Measurements from ENCODE around the gene BDP1. TPM values are rescaled to one million over a fixed set of nuclear protein-coding genes. Genes with fewer than 3 reads are reported as not detected.
"Not testable (repeated sequence)": the region's sequence is repeated elsewhere in the genome, so short reads cannot be mapped to it uniquely, and the experiment has no call there.

BDP1 gene
- total RNA-seq, 1 donor from 2014 or later: 13.8 TPM

GRCh38 chr5:71551582-71551981 is 96.1 kb downstream of the BDP1 start:
- ATAC-seq; DNase-seq (ENCODE audit: missing footprints); intact Hi-C loops (cut with DNase I): not testable (repeated sequence)

DNA sequence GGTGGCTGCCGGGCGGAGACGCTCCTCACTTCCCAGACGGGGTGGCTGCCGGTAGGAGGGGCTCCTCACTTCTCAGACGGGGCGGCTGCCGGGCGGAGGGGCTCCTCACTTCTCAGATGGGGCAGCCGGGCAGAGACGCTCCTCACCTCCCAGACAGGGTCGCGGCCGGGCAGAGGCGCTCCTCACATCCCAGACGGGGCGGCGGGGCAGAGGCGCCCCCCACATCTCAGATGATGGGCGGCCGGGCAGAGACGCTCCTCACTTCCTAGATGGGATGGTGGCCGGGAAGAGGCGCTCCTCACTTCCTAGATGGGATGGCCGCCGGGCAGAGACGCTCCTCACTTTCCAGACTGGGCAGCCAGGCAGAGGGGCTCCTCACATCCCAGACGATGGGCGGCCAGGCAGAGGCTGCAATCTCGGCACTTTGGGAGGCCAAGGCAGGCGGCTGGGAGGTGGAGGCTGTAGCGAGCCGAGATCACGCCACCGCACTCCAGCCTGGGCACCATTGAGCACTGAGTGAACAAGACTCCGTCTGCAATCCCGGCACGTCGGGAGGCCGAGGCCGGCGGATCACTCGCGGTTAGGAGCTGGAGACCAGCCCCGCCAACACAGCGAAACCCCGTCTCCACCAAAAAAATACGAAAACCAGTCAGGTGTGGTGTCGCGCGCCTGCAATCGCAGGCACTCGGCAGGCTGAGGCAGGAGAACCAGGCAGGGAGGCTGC is 96.7 kb downstream of the BDP1 start:
- intact Hi-C loops (cut with DNase I); ATAC-seq; DNase-seq (ENCODE audit: missing footprints): not testable (repeated sequence)

GRCh38 chr5:71563161-71563560 is 107.7 kb downstream of the BDP1 start:
- DNase-seq (ENCODE audit: missing footprints): no peak
- ATAC-seq: no peak
- intact Hi-C loops (cut with DNase I): no loop called here

GRCh38 chr5:71564895-71565294 is 109.4 kb downstream of the BDP1 start:
- intact Hi-C loops (cut with DNase I): no loop called here
- ATAC-seq (no peak), DNase-seq (ENCODE audit: missing footprints) (no peak)

- intact Hi-C loops (cut with DNase I): no loop called here
- ATAC-seq (no peak), DNase-seq (ENCODE audit: missing footprints) (no peak)
Measured at GRCh38 chr5:71569748-71570509, 114.5 kb downstream of the BDP1 start.

DNA sequence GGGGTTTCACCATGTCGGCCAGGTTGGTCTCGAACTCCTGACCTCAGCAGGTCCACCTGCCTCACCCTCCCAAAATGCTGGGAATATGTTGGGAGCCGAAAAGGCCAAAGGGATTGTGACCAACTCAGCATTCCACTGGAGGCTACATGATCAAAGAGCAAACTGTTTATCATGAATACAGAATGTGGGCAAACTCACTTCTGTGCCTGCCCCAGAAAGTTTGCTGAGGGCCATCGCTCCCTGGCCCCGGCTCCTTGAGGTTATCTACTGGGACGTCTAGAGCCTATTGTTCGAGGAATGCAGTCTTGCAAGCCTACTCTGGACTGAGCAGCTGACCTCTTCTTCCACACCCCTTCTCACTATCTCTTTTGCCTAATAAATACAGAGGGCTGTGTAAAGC is 116.4 kb downstream of the BDP1 start:
- intact Hi-C loops (cut with DNase I): loop anchor here (2.0 kb wide), 1 partner anchor 187 kb away; no protein-coding TSS in a partner anchor
- DNase-seq (ENCODE audit: missing footprints); ATAC-seq: not testable (repeated sequence)

DNA sequence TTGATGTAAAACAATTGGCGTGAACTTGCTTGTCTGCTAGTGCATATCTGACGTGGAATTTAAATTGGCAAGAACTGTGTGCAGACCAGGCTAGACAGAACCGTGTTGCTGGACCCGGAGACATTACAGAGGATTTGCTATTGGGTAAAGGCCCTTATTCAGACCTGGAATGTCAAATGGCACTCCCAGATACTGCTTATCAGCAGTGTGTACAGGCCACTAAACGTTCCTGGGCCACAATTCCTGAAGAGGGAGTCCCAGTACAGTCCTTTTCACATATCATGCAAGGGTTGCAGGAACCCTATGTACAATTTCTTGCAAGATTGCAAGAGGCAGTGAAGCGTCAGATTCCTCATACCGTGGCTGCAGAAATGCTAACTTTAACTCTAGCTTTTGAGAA is 118.1 kb downstream of the BDP1 start:
- intact Hi-C loops (cut with DNase I): loop anchor here (2.0 kb wide), 1 partner anchor 185 kb away; no protein-coding TSS in a partner anchor
- DNase-seq (ENCODE audit: missing footprints) (no peak), ATAC-seq (peak; percentile 64)

GRCh38 chr5:71575588-71575987 is 120.1 kb downstream of the BDP1 start:
- ATAC-seq; intact Hi-C loops (cut with DNase I); DNase-seq (ENCODE audit: missing footprints): not testable (repeated sequence)

- no peak for DNase-seq (ENCODE audit: missing footprints)
- ATAC-seq: no peak
- intact Hi-C loops (cut with DNase I): no loop called here
Measured at GRCh38 chr5:71576241-71576640, 120.8 kb downstream of the BDP1 start.

- DNase-seq (ENCODE audit: missing footprints); ATAC-seq; intact Hi-C loops (cut with DNase I): not testable (repeated sequence)
Measured at GRCh38 chr5:71577839-71578238, 122.4 kb downstream of the BDP1 start.

DNA sequence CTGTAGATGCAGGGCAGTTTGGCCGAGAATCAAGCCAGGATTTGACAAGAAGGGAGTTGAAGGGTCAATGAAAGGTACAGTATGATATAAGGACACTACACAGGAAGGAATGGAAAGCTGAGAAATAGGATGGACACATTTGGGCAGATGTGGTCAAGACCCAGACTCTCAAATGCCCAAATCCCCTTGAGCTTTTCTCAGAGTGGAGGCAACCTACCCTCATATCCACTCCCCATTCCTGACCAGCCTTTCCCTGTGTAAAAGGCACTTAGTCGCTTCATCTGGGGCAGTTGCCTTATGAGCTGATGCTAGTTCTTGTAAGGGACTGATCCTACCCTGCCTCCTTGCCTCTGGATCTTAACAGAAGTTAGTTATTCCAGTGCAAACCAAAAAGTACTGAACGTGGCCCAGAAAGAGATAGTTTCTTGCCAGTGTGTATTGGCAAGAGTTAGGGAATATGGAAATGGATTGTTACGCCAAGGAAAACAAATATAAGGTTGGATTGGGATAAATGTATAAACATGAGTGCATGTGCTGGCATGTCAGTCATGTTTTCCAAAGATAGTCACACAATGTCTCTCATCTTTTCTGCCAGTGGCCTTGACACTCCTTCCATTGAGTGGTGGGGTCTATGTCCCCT is 127.6 kb downstream of the BDP1 start:
- no peak for DNase-seq (ENCODE audit: missing footprints)
- no peak for ATAC-seq
- intact Hi-C loops (cut with DNase I): no loop called here

- ATAC-seq: no peak
- no peak for DNase-seq (ENCODE audit: missing footprints)
- intact Hi-C loops (cut with DNase I): no loop called here
Measured at GRCh38 chr5:71586052-71586940, 130.8 kb downstream of the BDP1 start.

- intact Hi-C loops (cut with DNase I): no loop called here
- DNase-seq (ENCODE audit: missing footprints): peak; percentile 99
- peak; percentile 100 for ATAC-seq
Measured at GRCh38 chr5:71586941-71587765, 131.7 kb downstream of the BDP1 start, which contains the start of gene MCCC2. MCCC2 (plus strand) TSS chr5:71587340; CDS start chr5:71587426, 86 bp downstream.

GRCh38 chr5:71587766-71588532 is 132.5 kb downstream of the BDP1 start:
- ATAC-seq (no peak), DNase-seq (ENCODE audit: missing footprints) (no peak)
- intact Hi-C loops (cut with DNase I): no loop called here

GRCh38 chr5:71588533-71588885 is 133.1 kb downstream of the BDP1 start:
- no peak for DNase-seq (ENCODE audit: missing footprints)
- ATAC-seq: no peak
- intact Hi-C loops (cut with DNase I): no loop called here

- intact Hi-C loops (cut with DNase I): no loop called here
- DNase-seq (ENCODE audit: missing footprints): no peak
- no peak for ATAC-seq
Measured at GRCh38 chr5:71589903-71590302, 134.5 kb downstream of the BDP1 start.

DNA sequence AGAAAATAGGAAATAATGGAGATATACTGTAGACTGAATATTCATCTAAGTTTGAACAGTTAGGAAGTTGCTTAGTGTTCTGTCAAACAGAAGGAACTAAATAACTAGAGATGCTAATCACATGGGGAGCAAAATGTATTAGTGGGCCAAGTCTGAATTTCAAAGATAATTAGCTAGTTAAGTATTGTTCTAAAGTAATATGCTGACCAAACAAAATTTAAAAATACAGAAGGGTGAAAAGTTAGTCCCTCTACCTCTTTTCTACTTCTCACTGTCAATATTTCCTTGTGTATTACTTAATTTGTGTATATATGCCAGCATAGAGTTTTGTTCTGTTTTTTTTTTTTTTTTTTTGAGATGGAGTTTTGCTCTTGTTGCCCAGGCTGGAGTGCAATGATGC is 135.6 kb downstream of the BDP1 start:
- DNase-seq (ENCODE audit: missing footprints): no peak
- no peak for ATAC-seq
- intact Hi-C loops (cut with DNase I): no loop called here
